Stimulated activated CD4-positive, alpha-beta T cell treated with anti-CD3 and anti-CD28 coated beads, Interleukin-1b, Interleukin-23, amount 100 ng/mL, for 4 hours (primary cell): ENCODE data around the gene LRP5.
"Not testable (repeated sequence)": the region's sequence is repeated elsewhere in the genome, so short reads cannot be mapped to it uniquely, and the experiment has no call there.

Experiments
- DNase-seq, 2 donors: peaks; one replicate each; pipeline ENCODE4 v3.0.0-alpha.2; 2020; ENCODE audit warnings: low read depth in 2 of 2

The LRP5 gene

GRCh38 chr11:68467201-68467834 is 154.9 kb downstream of the LRP5 start:
- no peak for DNase-seq

GRCh38 chr11:68468217-68468828 is 155.9 kb downstream of the LRP5 start:
- DNase-seq: no peak

DNA sequence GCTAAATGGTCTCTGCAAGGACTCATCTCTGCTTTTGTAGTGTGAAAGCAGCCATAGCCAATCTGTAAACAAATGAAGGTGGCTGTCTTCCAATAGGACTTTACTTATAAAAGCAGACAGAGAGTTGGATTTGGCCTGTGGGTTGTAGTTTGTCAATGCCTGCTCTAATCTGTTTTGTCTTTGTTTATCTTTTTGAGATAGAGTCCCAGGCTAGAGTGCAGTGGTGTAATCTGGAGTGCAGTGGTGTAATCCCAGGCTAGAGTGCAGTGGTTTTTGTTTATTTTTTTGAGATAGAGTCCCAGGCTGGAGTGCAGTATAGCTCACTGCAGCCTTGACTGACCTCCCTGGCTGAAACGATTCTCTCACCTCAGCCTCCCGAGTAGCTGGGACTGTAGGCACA is 156.7 kb downstream of the LRP5 start:
- no peak for DNase-seq

DNA sequence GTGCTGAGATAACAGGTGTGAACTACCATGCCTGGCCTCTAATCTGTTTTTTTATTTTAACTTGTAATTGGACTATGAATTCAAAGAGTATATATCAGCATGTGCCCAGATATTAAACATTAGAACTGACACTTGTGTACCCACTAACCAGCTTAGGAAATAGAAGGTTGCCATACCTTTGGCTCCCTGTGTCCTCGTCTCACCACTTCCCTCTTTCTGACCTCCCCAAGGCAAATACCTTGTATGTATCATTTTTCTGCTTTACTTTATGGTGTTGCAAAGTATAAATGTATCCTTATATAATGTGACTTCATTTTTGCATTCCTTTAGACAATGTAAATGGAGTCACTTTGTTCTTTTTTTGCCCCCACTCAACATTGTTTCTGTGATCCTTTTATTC is 157.3 kb downstream of the LRP5 start:
- no peak for DNase-seq

DNA sequence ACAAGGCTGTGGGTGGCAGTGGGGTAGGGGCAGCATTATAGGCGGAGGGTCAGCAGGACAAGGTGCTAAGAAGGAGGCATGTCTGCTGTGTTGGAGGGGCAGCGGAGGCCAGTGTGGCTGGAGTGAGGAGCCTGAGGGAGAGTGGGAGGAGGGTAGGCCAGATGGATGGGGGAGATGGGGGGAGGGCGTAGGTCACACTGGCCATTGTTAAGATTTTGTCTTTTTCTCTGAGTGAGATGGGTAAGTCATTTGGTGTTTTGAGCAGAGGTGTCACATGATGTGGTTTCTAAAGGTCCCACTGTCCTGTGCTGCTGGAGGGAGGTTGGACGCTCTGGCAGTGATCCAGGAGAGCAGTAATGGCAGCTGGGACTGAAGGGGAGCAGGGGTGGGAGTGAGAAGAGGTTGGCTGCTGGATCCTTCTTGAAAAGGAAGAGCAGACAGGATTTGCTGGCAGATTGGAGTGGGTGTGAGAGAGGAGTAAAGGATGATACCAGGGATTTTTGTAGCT is 158.0 kb downstream of the LRP5 start:
- no peak for DNase-seq

DNA sequence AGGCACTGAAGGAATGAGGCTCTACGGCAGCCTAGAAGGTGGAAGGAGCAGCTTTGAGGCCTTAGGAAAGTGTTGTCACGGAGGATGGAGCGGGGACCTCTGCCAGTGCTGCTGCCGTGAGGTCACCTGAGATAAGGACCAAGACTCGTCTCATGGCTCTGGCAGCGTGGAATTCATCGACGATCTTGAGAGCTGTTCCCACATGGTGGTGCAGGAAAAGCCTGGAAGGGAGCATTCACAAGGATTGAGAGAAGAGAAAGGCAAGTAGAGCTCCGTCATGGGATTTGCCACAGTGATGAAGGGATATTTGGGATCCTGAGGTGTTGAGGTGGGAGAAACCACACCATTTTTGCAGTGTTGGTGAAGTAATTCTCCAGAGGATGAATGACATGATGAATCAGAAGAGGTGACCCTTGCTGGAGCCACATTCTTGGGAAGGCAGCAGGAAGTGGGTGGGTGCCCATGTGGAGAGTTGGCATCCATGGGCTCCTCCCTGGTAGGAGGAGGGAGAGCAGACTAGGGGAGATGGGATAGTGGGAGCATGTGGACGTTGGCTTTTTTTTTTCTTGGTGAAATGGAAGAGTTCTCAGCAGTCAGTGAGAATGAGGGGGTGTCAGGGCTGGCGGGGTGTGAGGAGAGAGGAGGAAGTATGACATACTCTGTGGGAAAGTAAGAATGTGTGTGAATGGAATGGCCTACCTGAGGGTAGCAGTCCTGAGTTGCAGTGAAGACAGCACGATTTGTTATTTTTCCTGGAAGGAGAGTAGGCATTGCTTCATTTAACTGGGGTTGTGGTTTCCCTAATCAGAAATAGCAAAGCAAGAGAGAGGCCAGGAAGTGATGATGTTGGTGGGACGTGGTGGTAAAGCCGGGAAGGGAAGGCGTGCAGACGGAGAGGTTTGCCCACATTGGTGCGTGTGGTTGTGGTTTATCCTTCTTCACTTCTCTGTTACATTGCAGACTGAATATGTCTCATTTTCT is 159.3 kb downstream of the LRP5 start:
- peak in 1 of 2 donors; percentile 18 for DNase-seq

DNA sequence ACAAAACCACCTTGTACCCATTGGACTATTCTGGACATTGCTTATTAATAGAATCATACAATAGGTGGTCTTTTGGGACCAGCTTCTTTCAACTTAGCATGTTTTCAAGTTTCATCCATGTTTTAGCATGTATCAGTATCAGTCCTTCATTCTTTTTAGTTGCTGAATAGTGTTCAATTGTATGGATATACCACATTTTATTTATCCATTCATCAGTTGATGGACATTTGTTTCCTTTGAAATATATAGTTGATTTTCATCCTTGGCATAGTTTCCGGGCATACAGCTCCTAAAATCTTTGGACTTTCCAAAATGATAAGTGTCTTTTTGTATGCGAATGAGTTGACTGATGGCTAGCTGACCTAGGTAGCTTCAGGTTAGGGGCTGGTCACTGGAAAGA is 160.4 kb downstream of the LRP5 start:
- no peak for DNase-seq

GRCh38 chr11:68473693-68474092 is 161.3 kb downstream of the LRP5 start:
- no peak for DNase-seq

DNA sequence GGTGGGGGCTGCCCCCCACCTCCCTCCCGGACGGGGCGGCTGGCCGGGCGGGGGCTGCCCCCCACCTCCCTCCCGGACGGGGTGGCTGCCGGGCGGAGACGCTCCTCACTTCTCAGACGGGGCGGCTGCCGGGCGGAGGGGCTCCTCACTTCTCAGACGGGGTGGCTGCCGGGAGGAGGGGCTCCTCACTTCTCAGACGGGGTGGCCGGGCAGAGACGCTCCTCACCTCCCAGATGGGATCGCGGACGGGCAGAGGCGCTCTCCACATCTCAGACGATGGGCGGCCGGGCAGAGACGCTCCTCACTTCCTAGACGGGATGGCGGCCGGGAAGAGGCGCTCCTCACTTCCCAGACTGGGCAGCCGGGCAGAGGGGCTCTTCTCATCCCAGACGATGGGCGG is 163.2 kb downstream of the LRP5 start:
- DNase-seq: not testable (repeated sequence)

DNA sequence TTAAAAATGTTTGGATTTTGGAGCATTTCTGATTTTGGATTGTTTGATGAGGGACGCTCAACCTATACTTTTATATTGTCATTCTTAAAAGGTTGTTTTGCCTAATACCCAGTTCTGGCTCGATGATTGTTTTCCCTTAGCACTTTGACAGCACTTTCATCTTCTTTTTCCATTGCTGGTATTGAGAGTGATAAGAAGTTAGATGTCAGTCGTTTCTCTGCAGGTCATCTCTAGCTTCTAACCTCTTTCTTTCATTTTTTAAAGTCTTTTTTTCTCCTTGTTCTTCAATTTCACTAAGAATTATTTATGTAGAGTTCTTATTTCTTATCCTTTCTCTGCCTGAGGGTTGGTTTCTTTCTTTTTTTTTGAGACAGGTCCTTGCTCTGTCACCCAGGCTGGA is 167.0 kb downstream of the LRP5 start:
- DNase-seq: no peak

DNA sequence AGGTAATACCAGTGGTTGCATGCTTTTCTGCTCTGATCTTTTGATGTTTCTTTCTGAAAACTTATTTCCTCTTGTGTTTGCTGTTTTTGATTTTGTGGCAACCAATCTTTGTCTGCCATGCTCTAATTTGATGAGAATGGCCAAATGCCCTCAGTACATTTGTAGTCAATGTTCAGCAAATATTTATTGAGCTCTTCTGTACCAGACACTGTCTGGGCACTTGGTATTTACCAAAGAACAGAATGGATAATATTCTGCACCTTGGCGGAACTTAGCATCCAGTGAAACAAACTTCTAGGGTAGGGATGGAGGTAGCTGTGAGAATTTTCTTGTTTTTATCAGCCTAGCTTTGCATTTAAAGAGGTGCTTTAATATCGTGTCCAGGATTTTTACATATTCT is 167.8 kb downstream of the LRP5 start:
- DNase-seq: no peak

GRCh38 chr11:68480852-68481510 is 168.6 kb downstream of the LRP5 start:
- DNase-seq: no peak

GRCh38 chr11:68481579-68482240 is 169.3 kb downstream of the LRP5 start:
- DNase-seq: no peak

- DNase-seq: no peak
Observed at GRCh38 chr11:68488623-68489022, 176.2 kb downstream of the LRP5 start.

DNA sequence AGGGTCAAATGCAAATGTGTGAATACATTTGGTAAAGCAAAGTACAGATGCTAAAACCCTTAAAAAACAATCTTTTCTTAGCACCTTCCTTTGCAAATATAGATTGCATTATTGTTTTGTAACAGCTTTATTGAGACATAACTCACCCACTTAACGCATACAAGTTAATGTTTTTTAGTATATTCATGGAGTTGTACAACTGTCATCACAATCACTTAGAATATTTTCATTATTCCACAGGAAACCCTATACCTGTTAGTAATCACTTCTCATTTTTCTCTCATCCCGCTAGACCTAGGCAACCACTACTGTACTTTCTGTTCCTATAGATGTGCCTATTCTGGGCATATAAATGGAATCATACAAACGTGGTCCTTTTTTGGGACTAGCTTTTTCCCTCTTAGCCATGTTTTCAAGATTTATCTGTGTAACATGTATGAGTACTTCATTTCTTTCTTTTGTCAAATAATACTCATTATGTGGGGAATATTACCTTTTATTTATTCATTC is 182.9 kb downstream of the LRP5 start:
- DNase-seq: no peak

DNA sequence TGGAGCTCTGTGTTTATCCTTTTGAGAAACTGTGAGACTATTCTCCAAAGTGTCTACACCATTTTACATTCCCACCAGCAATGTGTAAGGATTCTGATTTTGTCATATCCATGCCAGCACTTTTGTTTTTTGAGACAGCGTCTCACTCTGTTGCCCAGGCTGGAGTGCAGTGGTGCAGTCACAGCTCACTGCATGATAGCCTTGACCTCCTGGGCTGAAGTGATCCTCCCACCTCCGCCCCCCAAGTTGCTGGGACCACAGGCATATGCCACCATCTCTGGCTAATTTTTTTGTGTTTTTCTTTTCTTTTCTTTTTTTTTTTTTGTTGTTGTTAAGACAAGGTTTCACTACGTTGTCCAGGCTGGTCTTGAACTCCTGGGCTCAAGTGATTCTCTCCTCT is 183.5 kb downstream of the LRP5 start:
- no peak for DNase-seq

DNA sequence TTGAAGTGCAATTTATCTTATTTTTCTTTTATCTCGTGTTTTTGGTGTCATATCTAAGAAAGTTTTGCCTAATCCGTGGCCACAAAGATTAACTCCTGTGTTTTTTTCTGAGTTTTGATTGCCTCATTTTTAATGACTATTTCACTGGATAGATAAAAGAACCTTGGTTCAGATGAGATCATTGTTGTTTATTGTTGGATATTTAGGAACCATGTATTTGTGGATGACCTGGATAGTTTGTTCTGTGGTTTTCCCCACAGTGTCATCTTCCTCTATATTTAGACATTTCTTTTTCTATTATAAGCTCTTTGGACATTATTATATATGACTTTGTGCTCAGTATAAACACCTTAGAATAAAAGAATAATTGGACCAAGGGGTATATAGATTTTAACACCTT is 185.4 kb downstream of the LRP5 start:
- DNase-seq: no peak

- DNase-seq: no peak
Observed at GRCh38 chr11:68498321-68498720, 185.9 kb downstream of the LRP5 start.
